ENCODE results near the gene PARVB. TPM values are rescaled to one million over a fixed set of nuclear protein-coding genes. Genes with fewer than 3 reads are reported as not detected.

The PARVB gene
- total RNA-seq, 1 experiment from 2014 or later, result 32.7 TPM

- DNase-seq (ENCODE audit: low spot score), result no peak
Measured at GRCh38 chr22:44136112-44136511, 112.0 kb downstream of the PARVB start.

- DNase-seq (ENCODE audit: low spot score), result no peak
Measured at GRCh38 chr22:44136786-44137185, 112.7 kb downstream of the PARVB start.

GRCh38 chr22:44137415-44137814, 113.3 kb downstream of the PARVB start:
- no peak for DNase-seq (ENCODE audit: low spot score)

GRCh38 chr22:44139773-44140172, 115.7 kb downstream of the PARVB start:
- no peak for DNase-seq (ENCODE audit: low spot score)

- no peak for DNase-seq (ENCODE audit: low spot score)
Measured at GRCh38 chr22:44142421-44143104, 118.5 kb downstream of the PARVB start.

GRCh38 chr22:44143105-44143474, 119.0 kb downstream of the PARVB start:
- DNase-seq (ENCODE audit: low spot score), result no peak

- no peak for DNase-seq (ENCODE audit: low spot score)
Measured at GRCh38 chr22:44143579-44143978, 119.5 kb downstream of the PARVB start.

- DNase-seq (ENCODE audit: low spot score), result no peak
Measured at GRCh38 chr22:44144046-44144569, 120.0 kb downstream of the PARVB start.

- DNase-seq (ENCODE audit: low spot score), result no peak
Measured at GRCh38 chr22:44145544-44145943, 121.4 kb downstream of the PARVB start.

- no peak for DNase-seq (ENCODE audit: low spot score)
Measured at GRCh38 chr22:44146088-44146861, 122.2 kb downstream of the PARVB start.

GRCh38 chr22:44147008-44147645, 123.0 kb downstream of the PARVB start:
- no peak for DNase-seq (ENCODE audit: low spot score)

GRCh38 chr22:44147821-44148574, 123.9 kb downstream of the PARVB start:
- DNase-seq (ENCODE audit: low spot score), result peak; percentile 12

- peak; percentile 73 for DNase-seq (ENCODE audit: low spot score)
Measured at GRCh38 chr22:44151676-44152075, 127.6 kb downstream of the PARVB start.

- no peak for DNase-seq (ENCODE audit: low spot score)
Measured at GRCh38 chr22:44153710-44154109, 129.6 kb downstream of the PARVB start.

GRCh38 chr22:44154436-44154942, 130.4 kb downstream of the PARVB start:
- peak; percentile 68 for DNase-seq (ENCODE audit: low spot score)

GRCh38 chr22:44155115-44155514, 131.0 kb downstream of the PARVB start:
- no peak for DNase-seq (ENCODE audit: low spot score)

- DNase-seq (ENCODE audit: low spot score), result no peak
Measured at GRCh38 chr22:44157916-44158618, 134.0 kb downstream of the PARVB start.

- DNase-seq (ENCODE audit: low spot score), result no peak
Measured at GRCh38 chr22:44158816-44159215, 134.7 kb downstream of the PARVB start.

GRCh38 chr22:44159221-44159620, 135.1 kb downstream of the PARVB start:
- DNase-seq (ENCODE audit: low spot score), result no peak

- DNase-seq (ENCODE audit: low spot score), result no peak
Measured at GRCh38 chr22:44159811-44160210, 135.7 kb downstream of the PARVB start.

GRCh38 chr22:44160421-44160820, 136.3 kb downstream of the PARVB start:
- no peak for DNase-seq (ENCODE audit: low spot score)

Data from H4 (cell line).